Stimulated activated CD8-positive, alpha-beta memory T cell treated with anti-CD3 and anti-CD28 coated beads, Interleukin-12 subunit alpha, Interleukin-12 subunit beta, amount 100 ng/mL, for 24 hours (primary cell): ENCODE results near the gene APBB2.
"Not testable (repeated sequence)": the region's sequence is repeated elsewhere in the genome, so short reads cannot be mapped to it uniquely, and the experiment has no call there.

Experiments used
- DNase-seq: peaks from one replicate; pipeline ENCODE4 v3.0.0-alpha.2; 2020; ENCODE audit errors: extremely low read depth

Gene APBB2

DNA sequence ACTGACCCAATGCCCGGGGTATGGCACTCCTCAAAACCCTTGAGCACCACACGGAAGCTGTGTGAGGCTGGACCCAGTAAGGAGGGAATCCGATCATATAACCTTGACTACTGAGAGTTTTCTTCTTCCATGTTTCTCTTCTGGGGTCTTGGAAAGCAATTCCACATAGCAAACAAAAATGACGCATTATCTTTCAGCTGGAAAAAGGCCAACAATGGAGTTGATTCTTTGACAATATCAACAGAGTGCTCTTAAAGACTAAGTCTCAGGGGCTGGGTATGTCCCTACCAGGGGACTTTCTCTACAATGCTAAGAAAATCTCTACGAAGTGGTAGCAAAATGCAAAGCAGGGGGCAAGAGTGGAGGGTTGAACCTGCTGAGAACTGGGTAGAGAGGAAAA is 276.0 kb downstream of the APBB2 start:
- no peak for DNase-seq

DNA sequence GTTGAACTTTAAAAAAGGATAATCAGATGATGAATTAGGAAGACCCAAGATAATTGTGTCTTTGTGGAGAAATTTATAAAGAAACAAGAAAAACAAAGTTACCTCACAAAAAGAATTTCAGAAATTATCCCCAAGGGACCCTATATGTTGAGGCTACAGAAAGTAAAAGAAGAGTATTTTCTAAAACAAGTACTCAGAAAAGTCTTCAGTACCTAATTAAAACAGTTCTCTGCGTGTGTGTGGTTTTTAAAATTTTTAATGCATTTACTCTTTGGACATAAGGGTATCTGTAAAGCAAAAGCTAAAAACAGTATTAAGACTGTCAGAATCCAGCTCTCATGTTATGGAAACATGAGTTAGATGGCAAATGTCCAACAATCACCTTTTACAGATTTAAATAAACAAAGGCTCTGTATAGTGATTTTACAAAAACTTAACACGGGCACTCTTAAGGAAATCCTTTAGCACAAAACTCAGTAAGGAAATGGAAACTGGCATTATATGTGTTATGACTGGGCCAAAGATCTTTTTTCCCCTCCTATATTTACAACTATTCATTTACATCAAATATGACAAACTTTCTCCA is 277.1 kb downstream of the APBB2 start:
- no peak for DNase-seq

GRCh38 chr4:40934676-40935075 is 279.7 kb downstream of the APBB2 start:
- DNase-seq, result no peak

DNA sequence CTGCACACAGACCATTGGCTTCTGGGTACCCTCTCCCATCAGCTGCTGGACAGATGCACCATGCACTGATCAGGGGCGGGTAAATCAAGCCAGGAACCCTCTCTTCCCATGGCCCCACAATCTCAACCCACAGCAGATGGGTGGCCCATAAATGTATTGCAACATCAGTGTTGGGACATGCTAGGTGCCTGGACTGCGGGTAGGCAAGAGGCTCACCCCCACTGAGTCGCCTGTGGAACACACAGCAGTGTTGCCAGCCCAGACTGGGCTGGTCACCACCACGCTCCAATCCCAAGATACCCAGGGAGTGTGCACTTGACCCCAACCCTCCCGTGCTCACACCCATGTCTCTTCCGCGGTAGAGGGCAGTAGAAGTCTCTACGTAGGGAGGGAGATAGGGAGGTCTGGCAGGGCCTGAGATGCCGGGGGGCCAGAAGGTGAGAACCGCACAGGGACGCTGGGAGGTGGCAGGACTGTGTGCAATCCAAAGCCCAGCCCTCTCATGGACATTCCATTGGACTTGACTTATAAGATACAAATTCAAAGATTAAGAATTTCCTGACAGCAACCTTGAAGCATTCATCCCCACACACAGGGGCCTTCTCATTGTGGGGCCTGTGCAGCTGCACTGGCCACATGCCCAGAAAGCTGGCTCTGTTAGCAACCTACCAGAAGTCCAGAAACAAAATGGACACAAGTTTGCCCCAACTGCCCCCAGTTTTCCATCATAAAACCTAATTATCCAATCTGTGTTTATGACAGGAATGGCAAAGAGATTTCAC is 280.9 kb downstream of the APBB2 start:
- DNase-seq, result no peak

- DNase-seq, result no peak
Measured at GRCh38 chr4:40931841-40932240, 282.5 kb downstream of the APBB2 start.

GRCh38 chr4:40931238-40931637 is 283.1 kb downstream of the APBB2 start:
- DNase-seq, result no peak

GRCh38 chr4:40927074-40927473 is 287.3 kb downstream of the APBB2 start:
- no peak for DNase-seq

DNA sequence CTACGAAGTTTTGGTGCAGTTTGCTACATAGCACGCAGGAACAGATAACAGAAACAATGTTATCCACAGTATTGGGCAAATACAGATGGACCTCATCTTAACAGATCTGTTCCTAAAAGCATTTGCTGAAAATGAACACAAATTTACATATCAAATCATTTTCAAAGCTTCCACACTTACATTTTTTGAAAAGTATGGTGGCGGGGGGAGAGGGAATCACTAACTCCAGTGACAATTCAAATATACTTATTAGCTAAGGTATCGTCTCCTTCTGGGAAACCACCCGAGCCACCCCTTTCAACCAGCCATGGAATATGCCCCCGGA is 289.6 kb downstream of the APBB2 start:
- no peak for DNase-seq

GRCh38 chr4:40924096-40924792 is 290.1 kb downstream of the APBB2 start:
- DNase-seq, result peak; percentile 34

GRCh38 chr4:40923316-40924095 is 290.8 kb downstream of the APBB2 start:
- DNase-seq, result no peak

DNA sequence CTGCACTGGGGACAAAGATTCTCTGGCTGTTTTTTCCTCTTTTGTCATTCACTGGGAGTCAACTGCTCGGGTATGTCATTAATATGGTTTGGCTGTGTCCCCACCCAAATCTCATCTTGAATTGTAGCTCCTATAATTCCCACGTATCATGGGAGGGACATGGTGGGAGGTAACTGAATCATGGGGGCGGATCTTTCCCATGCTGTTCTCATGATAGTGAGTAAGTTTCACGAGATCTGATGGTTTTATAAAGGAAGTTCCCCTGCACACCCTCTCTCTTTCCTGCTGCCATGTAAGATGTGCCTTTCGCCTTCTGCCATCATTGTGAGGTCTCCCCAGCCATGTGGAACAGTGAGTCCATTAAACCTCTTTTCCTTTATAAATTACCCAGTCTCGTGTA is 294.4 kb downstream of the APBB2 start:
- DNase-seq, result not testable (repeated sequence)

- no peak for DNase-seq
Measured at GRCh38 chr4:40918330-40918729, 296.0 kb downstream of the APBB2 start.

GRCh38 chr4:40916880-40917279 is 297.5 kb downstream of the APBB2 start:
- DNase-seq, result no peak

DNA sequence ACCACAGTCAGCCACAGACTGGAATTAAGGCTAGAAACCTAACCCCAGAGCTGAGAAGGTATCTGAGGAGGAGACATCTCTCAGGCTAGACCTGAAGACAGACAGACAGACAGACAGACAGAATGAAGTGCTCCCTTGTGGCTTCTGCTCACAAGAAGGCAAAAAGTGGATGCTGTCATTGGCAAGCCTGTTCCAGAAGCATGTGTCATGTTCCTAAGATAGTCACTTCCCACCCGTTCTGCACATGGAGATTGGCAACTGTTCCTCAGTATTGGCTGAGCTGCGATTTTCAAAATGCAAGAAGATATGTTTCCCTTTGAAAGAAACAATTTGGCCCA is 298.2 kb downstream of the APBB2 start:
- no peak for DNase-seq

- DNase-seq, result no peak
Measured at GRCh38 chr4:40915318-40916217, 298.8 kb downstream of the APBB2 start.

- DNase-seq, result no peak
Measured at GRCh38 chr4:40912460-40913184, 301.7 kb downstream of the APBB2 start.

- no peak for DNase-seq
Measured at GRCh38 chr4:40910706-40911105, 303.6 kb downstream of the APBB2 start.

DNA sequence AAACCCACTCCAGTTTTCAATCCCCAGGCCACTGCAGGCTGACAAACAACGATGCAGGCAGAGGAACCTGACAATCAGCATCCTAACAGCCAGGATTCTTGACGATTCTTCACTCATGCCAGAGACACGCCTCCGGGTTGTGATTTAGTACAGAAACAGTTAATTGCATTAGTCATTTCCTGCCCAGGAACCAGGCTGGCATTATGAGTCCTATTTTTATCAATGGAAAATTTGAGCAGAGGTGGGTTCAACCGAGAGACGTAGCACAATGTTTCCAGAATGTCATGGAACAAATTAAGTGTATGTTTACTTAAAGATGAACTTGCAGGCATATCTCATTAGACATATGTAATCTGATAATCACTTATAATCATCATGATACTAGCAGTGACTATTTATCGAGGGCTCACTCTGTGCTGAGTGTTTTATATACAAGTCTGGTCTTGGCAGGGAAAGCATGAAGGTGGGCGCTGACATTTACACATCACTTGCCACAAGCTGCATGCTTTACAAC is 304.9 kb downstream of the APBB2 start:
- no peak for DNase-seq

GRCh38 chr4:40908702-40909362 is 305.5 kb downstream of the APBB2 start:
- DNase-seq, result no peak

- no peak for DNase-seq
Measured at GRCh38 chr4:40908297-40908696, 306.0 kb downstream of the APBB2 start.
